GM12878 (cell line): ENCODE measurements around the gene ZKSCAN8. TPM values are rescaled to one million over a fixed set of nuclear protein-coding genes. Genes with fewer than 3 reads are reported as not detected.
A peak's percentile ranks its signal among the peaks of the same experiment; 100 is the strongest.

ENCODE experiments used
- ATAC-seq: fragments of 200-7000 bp; cut with Tn5 transposase; 3 replicates; pipeline ENCODE4 v1.9.1; 2020; ENCODE audit warnings: mild to moderate bottlenecking, moderate library complexity
- BruUV-seq: library from RNA; stranded (reverse); fragments of 400-500 nt; replicated peaks from 2 replicates; lab custom pipeline; 2021; lab: Mats Ljungman, UMichigan
- CTCF ChIA-PET: fragments of 300-600 bp; sonication (Branson Sonifier 250); formaldehyde crosslinking; extraction: SDS; loops from one replicate; lab custom pipeline; 2021; ENCODE audit warnings: inconsistent platforms; lab: Yijun Ruan, JAX
- POLR2A ChIA-PET: fragments of 350-600 bp; formaldehyde crosslinking; extraction: SDS; loops from one replicate; lab custom pipeline; 2021; ENCODE audit warnings: inconsistent platforms; lab: Charles Lee
- RAD21 ChIA-PET: fragments of 300-600 bp; sonication (Branson Sonifier 250); formaldehyde crosslinking; loops from one replicate; lab custom pipeline; 2023; ENCODE audit warnings: antibody characterized with exemption; ENCODE audit not compliant: unreplicated experiment; lab: Charles Lee
- SMC1A ChIA-PET: fragments of 300-600 bp; sonication (Branson Sonifier 250); formaldehyde crosslinking; loops from one replicate; lab custom pipeline; 2023; ENCODE audit not compliant: unreplicated experiment, uncharacterized antibody; lab: Charles Lee
- DNase-seq: peaks from one replicate; pipeline ENCODE4 v3.0.0-alpha.2; 2011; ENCODE audit warnings: low read depth, low spot score
- FAIRE-seq: peaks from 3 replicates; lab custom pipeline; 2011; peaks lifted over from hg19 to GRCh38; lab: Jason Lieb, UNC
- H2AFZ ChIP-seq: 2 replicates; pipeline ENCODE4 v1.6.0; 2011; ENCODE audit warnings: low read depth, low read length, control low read depth; ENCODE audit not compliant: control insufficient read depth
- H3K27ac ChIP-seq: 2 replicates; pipeline ENCODE4 v1.5.1; 2011; ENCODE audit warnings: control low read depth; ENCODE audit not compliant: control insufficient read depth, insufficient read depth
- H3K27me3 ChIP-seq, 2 experiments: replicated peaks in 1 of 2; 2 replicates each; pipeline versions ENCODE4 v1.6.0 to v1.6.1; 2011; ENCODE audit warnings: low read length in 1 of 2; ENCODE audit not compliant: control insufficient read depth in 2 of 2, insufficient read depth in 2 of 2
- H3K36me3 ChIP-seq, 2 experiments: 2 replicates each; pipeline ENCODE4 v1.5.1; 2011; ENCODE audit warnings: low read length in 1 of 2; ENCODE audit not compliant: control insufficient read depth in 2 of 2, insufficient read depth in 2 of 2
- H3K4me1 ChIP-seq: 2 replicates; pipeline ENCODE4 v1.6.1; 2011; ENCODE audit warnings: mild to moderate bottlenecking, low read length, moderate library complexity, mixed read lengths; ENCODE audit not compliant: control insufficient read depth, insufficient read depth
- H3K4me2 ChIP-seq: 2 replicates; pipeline ENCODE4 v1.6.0; 2011; ENCODE audit warnings: control low read depth; ENCODE audit not compliant: control insufficient read depth, insufficient read depth
- H3K4me3 ChIP-seq: fragments of 200-600 bp; sonication (generic); 2 replicates; pipeline ENCODE4 v1.5.1; 2016
- H3K79me2 ChIP-seq: 2 replicates; pipeline ENCODE4 v1.6.0; 2011; ENCODE audit warnings: low read length; ENCODE audit not compliant: control insufficient read depth, insufficient read depth
- H3K9ac ChIP-seq: 2 replicates; pipeline ENCODE4 v1.8.0; 2011; ENCODE audit warnings: low read length, control low read depth, mixed read lengths; ENCODE audit not compliant: control insufficient read depth, insufficient read depth
- H3K9me3 ChIP-seq: replicated peaks from 3 replicates; pipeline ENCODE4 v1.5.1; 2011; ENCODE audit warnings: mild to moderate bottlenecking, low read length; ENCODE audit not compliant: control insufficient read depth, insufficient read depth
- H4K20me1 ChIP-seq: 2 replicates; pipeline ENCODE4 v1.6.0; 2011; ENCODE audit not compliant: control insufficient read depth, insufficient read depth
- CBX5 ChIP-seq: sonication (generic); IDR thresholded peaks from 2 replicates; pipeline ENCODE4 v1.6.1; 2016; ENCODE audit warnings: low read depth, moderate library complexity, mild to moderate bottlenecking, inconsistent platforms
- IKZF2 ChIP-seq, 2 experiments: fragments of 450-650 bp; IDR thresholded peaks; 2 replicates each; pipeline ENCODE4 v1.6.1; 2017; ENCODE audit warnings: mild to moderate bottlenecking in 2 of 2, moderate library complexity in 2 of 2
- KLF5 ChIP-seq: fragments of 450-650 bp; IDR thresholded peaks from 2 replicates; pipeline ENCODE4 v1.6.1; 2014; ENCODE audit warnings: mild to moderate bottlenecking; ENCODE audit not compliant: partially characterized antibody
- MAX ChIP-seq: IDR thresholded peaks from 2 replicates; pipeline ENCODE4 v1.6.1; 2012; ENCODE audit warnings: low read depth, low read length, improper control_type of control experiment
- ZNF687 ChIP-seq: fragments of 450-650 bp; IDR thresholded peaks from 2 replicates; pipeline ENCODE4 v1.6.1; 2017; ENCODE audit warnings: mild to moderate bottlenecking, moderate library complexity
- WGBS: methylation state at CpG from one replicate; pipeline ENCODE4 v1.1.6; 2016; ENCODE audit warnings: low lambda C conversion rate; ENCODE audit not compliant: insufficient replicate concordance, insufficient coverage; ENCODE audit errors: missing lambda C conversion rate; 5-methylcytosine and 5-hydroxymethylcytosine counted together
- in situ Hi-C: fragments of 300-500 bp; cut with MboI; formaldehyde crosslinking; loops from 9 replicates; pipeline ENCODE4 v1.14.3; 2018; ENCODE audit warnings: mixed read lengths
- intact Hi-C: fragments of 100-400 bp; cut with micrococcal nuclease; formaldehyde crosslinking; loops from one replicate; pipeline ENCODE4 v1.14.2; 2022; ENCODE audit not compliant: unreplicated experiment
- polyA plus RNA-seq, 11 experiments: library from polyadenylated mRNA; depleted of rRNA in 4 of 11; unstranded in 6 of 11; stranded (reverse) in 5 of 11; fragments of >200 nt; fragmentation: Nextera tagmentation in 4 of 11; fragmentation: Illumina TruSeq in 1 of 11; extraction: Ambion mirVana in 4 of 11; extraction: Trizol in 1 of 11; gene quantifications; 1 replicate in 1 of 11; 2 replicates in 10 of 11; pipeline versions ENCODE4 v1.2.1 to v1.2.3, GENCODE V29; 2011 to 2016; ENCODE audit warnings: inconsistent platforms in 2 of 11, missing spikeins in 2 of 11, low read depth in 1 of 11
- total RNA-seq, 4 experiments: library from RNA; depleted of rRNA in 3 of 4; stranded (reverse); fragments of >200 nt in 3 of 4; fragmentation: Illumina TruSeq in 1 of 4; extraction: Trizol in 1 of 4; gene quantifications; 2 replicates each; pipeline versions ENCODE4 v1.2.1 to v1.2.3, GENCODE V29; 2013 to 2021

ZKSCAN8 gene
- total and polyA plus RNA-seq, 10 of the 15 experiments (the other 5 are each of a cell fraction or from before 2014, with no cell fraction given): 1.0 to 17.9 (median 8.7) TPM

GRCh38 chr6:28188111-28188979 lies 46.7 kb downstream of the ZKSCAN8 start:
- Histone ChIP-seq H3K4me2 (no peak overlapping the region), H4K20me1 (no peaks in the 10 kb centered on the region), H3K9me3 (peaks cover 20% of the 10 kb centered on the region), H3K79me2 (no peaks in the 10 kb centered on the region), H3K36me3 (no peaks in the 10 kb centered on the region), H2AFZ (no peak overlapping the region), H3K4me3 (no peak overlapping the region), H3K9ac (no peak overlapping the region), H3K27me3 (no peaks in the 10 kb centered on the region), H3K4me1 (no peaks in the 10 kb centered on the region), H3K27ac (no peak overlapping the region)
- ChIA-PET CTCF (no interaction called here), POLR2A (no interaction called here), RAD21 (no interaction called here), SMC1A (no interaction called here)
- ATAC-seq (no peak), DNase-seq (no peak), FAIRE-seq (no peak)
- intact Hi-C loops (no loop called here), in situ Hi-C loops (no loop called here)
- 0 out of 2 replicates have a peak, but pooled peaks have one; percentile 64 for TF ChIP-seq CBX5
- no peak for TF ChIP-seq MAX
- TF ChIP-seq KLF5: peak; percentile 65
- TF ChIP-seq IKZF2 (IDR thresholded peaks at IDR 0.05): no peak
- no peak for TF ChIP-seq ZNF687
- no TSS peak for BruUV-seq
- 30% methylated on average over 6 of the region's 6 CpGs for WGBS
